T-helper 1 cell treated with Interleukin-12 subunit alpha and Interleukin-12 subunit beta and Interleukin-4 antibody, amounts not matched to agents 30 ng/mL and 1 ng/mL, for 36 hours (primary cell): ENCODE results near the gene RANBP3. TPM values are rescaled to one million over a fixed set of nuclear protein-coding genes. Genes with fewer than 3 reads are reported as not detected.
"Not testable (repeated sequence)": the region's sequence is repeated elsewhere in the genome, so short reads cannot be mapped to it uniquely, and the experiment has no call there.

Experiments used
- intact Hi-C: fragments of 100-400 bp; cut with micrococcal nuclease; formaldehyde crosslinking; loops from one replicate; pipeline ENCODE4 v1.15.1; 2024
- total RNA-seq: library from RNA; stranded (reverse); gene quantifications from 2 replicates; pipeline ENCODE4 v1.2.3, GENCODE V29; 2022

The RANBP3 gene, protein sequence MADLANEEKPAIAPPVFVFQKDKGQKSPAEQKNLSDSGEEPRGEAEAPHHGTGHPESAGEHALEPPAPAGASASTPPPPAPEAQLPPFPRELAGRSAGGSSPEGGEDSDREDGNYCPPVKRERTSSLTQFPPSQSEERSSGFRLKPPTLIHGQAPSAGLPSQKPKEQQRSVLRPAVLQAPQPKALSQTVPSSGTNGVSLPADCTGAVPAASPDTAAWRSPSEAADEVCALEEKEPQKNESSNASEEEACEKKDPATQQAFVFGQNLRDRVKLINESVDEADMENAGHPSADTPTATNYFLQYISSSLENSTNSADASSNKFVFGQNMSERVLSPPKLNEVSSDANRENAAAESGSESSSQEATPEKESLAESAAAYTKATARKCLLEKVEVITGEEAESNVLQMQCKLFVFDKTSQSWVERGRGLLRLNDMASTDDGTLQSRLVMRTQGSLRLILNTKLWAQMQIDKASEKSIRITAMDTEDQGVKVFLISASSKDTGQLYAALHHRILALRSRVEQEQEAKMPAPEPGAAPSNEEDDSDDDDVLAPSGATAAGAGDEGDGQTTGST
- 98.6 and 101 TPM in 2 replicates for total RNA-seq

- intact Hi-C loops = loop anchor here (1.0 to 10.0 kb wide), 18 partner anchors 9 to 1557 kb away; partner anchors contain the start of genes ALKBH7, CATSPERD, FEM1A and GPR108
These were observed at the start of gene RANBP3 for GRCh38 chr19:5977785-5978605. RANBP3 (minus strand) TSS chr19:5978140; CDS start chr19:5978082, 58 bp downstream.

- intact Hi-C loops = no loop called here
These were observed 48.7 kb upstream of the RANBP3 start for GRCh38 chr19:6026390-6027227.

DNA sequence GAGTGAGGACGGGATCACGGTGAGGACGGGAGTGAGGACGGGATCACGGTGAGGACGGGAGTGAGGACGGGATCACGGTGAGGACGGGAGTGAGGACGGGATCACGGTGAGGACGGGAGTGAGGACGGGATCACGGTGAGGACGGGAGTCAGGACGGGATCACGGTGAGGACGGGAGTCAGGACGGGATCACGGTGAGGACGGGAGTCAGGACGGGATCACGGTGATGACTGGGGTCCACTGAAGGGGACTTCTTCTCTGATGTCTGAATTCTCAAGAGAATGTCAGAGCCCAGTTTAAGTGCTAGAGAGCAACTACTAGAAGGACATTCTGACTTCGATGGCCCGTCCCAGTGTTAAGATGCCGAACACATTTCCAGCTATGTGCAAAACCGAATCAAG lies 46.8 kb upstream of the RANBP3 start:
- intact Hi-C loops = not testable (repeated sequence)

DNA sequence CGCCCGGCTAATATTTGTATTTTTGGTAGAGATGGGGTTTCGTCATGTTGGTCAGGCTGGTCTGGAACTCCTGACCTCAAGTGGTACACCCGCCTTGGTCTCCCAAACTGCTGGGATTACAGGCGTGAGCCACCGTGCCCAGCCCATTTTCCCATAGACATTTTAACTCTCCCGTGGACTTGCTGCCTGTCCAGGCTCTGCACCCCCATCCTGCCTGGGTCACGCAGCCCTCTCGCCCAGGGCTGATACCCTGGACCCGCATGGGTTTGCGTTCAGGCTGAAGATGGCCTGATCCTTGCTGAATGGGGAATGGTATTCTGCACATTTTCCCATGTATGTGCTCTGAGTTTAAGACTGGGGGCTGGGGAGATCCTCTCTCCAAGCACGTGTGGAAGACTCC lies 46.0 kb upstream of the RANBP3 start:
- intact Hi-C loops = no loop called here

GRCh38 chr19:6023085-6023682 lies 45.2 kb upstream of the RANBP3 start:
- intact Hi-C loops = no loop called here

- intact Hi-C loops = loop anchor here (1.0 kb wide), 5 partner anchors 35 to 249 kb away; partner anchors contain the start of gene VMAC
These were observed 44.7 kb upstream of the RANBP3 start for GRCh38 chr19:6022570-6023064.

DNA sequence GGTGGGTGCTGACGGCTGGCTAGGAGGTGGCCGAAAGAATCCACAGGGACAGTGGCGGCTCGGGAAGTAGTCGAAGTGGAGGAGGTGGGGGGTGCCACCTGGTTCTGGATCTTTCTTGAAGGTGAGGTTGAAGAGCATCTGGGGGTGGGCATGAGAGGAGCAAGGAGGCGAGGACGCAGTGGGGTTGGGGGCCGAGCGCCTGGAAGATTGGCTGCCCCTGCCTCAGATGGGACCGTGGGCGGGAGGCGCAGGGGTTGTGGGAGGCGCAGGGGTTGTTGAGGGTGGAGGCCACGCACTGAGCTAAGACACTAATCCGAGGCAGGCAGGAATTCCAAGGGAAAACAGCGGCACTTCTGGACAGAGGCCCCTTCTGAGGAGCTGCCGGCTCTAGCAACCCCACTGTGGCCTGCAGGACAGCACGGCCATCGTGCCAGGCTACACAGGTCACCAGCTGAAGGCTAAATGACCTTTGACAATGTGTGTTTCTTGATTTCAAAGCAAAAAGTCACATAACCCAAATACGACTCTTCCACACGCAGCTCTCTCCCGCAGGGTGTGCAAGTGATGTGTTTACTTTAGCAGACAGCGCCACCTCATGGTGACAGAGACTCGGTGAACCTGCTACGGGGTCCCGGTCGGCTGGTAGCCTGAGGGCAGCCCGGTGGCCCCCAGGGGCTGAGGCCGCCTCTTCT lies 44.1 kb upstream of the RANBP3 start:
- intact Hi-C loops = loop anchor here (1.0 kb wide), 5 partner anchors 35 to 249 kb away; partner anchors contain the start of gene VMAC

GRCh38 chr19:6020972-6021805 lies 43.2 kb upstream of the RANBP3 start:
- intact Hi-C loops = no loop called here

DNA sequence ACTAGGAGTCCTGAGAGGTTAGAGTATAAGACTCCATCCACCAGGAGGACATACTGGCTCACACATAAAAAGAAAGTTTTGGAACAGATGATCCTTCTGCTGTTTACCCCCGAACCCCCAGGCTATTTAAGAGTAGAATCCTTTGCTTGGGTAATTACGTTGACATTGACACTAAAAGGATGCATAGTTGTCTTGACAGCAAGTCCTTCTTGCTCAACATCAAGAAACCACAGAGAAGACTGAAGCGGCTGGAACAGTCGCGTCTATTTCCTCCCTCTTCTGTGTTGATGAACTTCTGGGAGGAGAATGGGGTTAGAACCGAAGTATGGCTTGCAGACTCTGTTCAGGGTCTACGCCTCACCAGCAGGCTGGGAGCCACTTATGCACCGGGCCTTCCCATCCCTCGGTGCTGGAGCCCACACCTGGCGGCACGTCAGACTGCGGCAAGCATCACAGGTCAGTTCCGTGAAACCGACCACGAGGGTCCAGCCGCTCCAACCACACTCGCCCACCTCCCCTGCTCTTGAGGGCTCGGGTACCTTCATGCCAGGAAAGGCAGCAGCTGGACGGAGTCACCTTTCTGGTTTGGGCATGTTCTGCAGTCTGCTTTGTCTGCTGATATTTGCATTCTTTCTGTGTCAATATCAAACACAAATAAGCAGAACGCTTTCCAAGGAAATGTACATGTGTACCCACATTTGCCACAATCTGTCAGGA lies 42.4 kb upstream of the RANBP3 start:
- intact Hi-C loops = no loop called here

DNA sequence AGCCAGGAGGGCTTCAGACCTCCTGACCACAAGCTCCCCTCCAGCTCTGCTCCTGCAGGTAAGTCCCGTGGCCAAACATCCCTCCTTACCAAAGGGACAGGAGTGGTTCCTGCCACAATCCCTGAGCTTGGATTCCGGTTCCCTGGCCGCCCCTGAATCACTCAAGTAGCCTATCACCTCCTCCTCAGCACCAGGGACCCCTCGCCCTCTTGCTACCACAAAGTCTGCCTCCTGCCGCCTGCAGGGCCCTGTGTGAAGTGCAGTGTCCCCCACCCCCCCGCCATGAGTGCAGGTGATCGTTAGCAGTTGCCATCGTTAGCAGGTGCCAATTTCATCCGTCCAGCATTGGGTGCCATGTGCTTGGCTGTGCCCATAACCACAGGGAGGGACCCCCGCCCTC lies 40.8 kb upstream of the RANBP3 start:
- intact Hi-C loops = no loop called here

GRCh38 chr19:6017576-6017975 lies 39.6 kb upstream of the RANBP3 start:
- intact Hi-C loops = no loop called here

GRCh38 chr19:6015841-6016545 lies 38.1 kb upstream of the RANBP3 start:
- intact Hi-C loops = no loop called here

DNA sequence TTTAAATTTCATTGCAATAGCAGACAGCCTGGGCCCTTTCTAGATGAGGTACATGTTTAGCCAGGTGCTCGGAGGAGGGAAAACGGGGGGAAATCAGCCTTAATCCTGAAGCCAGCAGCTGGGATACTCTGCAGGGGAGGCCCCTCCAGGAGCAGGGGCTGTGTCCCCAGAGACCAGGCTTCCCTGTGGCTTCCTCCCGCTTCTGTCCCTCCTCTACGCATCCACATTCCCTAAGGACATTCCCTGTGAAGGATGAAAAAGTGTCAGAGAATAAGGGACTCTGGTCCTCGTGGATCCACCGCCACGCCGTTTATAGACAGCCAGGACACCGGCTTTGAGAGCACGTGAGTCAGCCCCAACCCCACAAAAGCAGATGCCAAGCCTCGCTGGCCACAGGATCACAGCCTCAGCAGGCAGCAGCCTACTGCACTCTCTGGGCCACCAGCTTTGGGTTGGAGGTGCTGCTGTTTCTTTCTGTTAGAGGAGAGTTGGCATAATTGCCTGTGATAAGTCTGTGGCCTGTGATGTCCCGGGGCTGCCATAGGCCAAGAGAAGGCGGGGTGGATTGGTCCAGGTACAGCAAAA lies 36.7 kb upstream of the RANBP3 start:
- intact Hi-C loops = no loop called here

- intact Hi-C loops = no loop called here
These were observed 34.7 kb upstream of the RANBP3 start for GRCh38 chr19:6012426-6013170.

- intact Hi-C loops = no loop called here
These were observed 33.9 kb upstream of the RANBP3 start for GRCh38 chr19:6011794-6012193.

GRCh38 chr19:6011206-6011605 lies 33.3 kb upstream of the RANBP3 start:
- intact Hi-C loops = no loop called here
